Esophagus muscularis mucosa (tissue), 3 donors: ENCODE data around the gene TIAL1.

Experiments used
- CTCF ChIP-seq, 3 experiments: fragments of 200-600 bp in 2 of 3; fragments of 450-650 bp in 1 of 3; sonication (generic) in 2 of 3; IDR thresholded peaks; one replicate each; pipeline ENCODE4 v1.5.1; 2017 to 2019; ENCODE audit warnings: antibody characterized with exemption in 3 of 3, mild to moderate bottlenecking in 2 of 3, moderate library complexity in 1 of 3
- POLR2AphosphoS5 ChIP-seq, 2 donors: sonication (generic); formaldehyde crosslinking; IDR thresholded peaks; one replicate each; pipeline ENCODE4 v1.6.1; 2017; ENCODE audit warnings: antibody characterized with exemption in 2 of 2

DNA sequence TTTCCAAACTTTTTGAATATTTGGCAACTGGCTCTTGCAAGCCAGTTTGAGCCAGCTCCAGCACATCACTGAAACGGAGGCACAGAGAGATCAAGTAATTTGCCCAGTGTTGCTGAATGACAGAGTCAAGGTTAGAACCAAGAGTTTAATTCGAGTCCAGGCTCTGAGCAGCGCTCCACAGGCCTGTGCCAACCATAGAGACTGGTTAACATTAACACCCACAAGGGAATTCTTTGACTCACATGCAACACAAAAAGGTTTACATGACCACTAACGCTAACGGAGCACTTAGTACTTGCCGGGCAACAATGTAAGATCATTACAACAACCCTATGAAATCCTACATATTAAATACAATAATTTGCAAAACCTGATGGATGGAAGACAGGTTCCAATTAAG is 55.7 kb downstream of the TIAL1 start:
- TF ChIP-seq CTCF (IDR thresholded peaks at IDR 0.05) (no peak), POLR2AphosphoS5 (IDR thresholded peaks at IDR 0.05) (no peak)
